ENCODE measurements around the gene NTNG1.

The NTNG1 gene

DNA sequence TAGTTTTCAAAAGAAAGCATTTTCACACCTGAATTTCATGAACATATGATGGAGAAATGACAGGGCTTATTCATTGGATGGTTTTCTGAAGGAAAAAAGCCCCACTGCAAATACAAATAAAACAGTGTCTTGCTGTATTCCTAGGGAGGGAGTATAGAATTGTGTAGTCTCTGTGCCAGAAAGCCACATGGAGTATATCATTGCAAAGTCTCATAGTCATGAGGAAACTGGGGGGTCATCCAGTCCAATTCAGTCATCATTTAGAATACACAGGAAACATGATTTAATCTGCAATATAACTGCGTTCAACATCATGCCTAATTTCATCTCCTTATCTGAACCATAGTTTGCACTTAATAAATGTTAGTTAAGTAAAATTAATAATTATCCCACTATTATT is 222.3 kb downstream of the NTNG1 start:
- DNase-seq: no peak
- Histone ChIP-seq H3K36me3 (ENCODE audit: control insufficient read depth, insufficient read depth, low read length) (no peaks in the 10 kb centered on the region), H3K27ac (ENCODE audit: insufficient read depth, low read length, poor library complexity, severe bottlenecking) (no peak overlapping the region), H3K4me3 (ENCODE audit: insufficient read depth, low read depth, low read length, poor library complexity, severe bottlenecking) (no peak overlapping the region), H3K4me1 (ENCODE audit: control insufficient read depth, insufficient read depth, low read length, poor library complexity, severe bottlenecking) (no peaks in the 10 kb centered on the region), H3K27me3 (replicated peaks; ENCODE audit: control insufficient read depth, insufficient read depth, low read length, poor library complexity, severe bottlenecking) (no peaks in the 10 kb centered on the region), H3K9me3 (ENCODE audit: control insufficient read depth, low read length) (no peaks in the 10 kb centered on the region)

DNA sequence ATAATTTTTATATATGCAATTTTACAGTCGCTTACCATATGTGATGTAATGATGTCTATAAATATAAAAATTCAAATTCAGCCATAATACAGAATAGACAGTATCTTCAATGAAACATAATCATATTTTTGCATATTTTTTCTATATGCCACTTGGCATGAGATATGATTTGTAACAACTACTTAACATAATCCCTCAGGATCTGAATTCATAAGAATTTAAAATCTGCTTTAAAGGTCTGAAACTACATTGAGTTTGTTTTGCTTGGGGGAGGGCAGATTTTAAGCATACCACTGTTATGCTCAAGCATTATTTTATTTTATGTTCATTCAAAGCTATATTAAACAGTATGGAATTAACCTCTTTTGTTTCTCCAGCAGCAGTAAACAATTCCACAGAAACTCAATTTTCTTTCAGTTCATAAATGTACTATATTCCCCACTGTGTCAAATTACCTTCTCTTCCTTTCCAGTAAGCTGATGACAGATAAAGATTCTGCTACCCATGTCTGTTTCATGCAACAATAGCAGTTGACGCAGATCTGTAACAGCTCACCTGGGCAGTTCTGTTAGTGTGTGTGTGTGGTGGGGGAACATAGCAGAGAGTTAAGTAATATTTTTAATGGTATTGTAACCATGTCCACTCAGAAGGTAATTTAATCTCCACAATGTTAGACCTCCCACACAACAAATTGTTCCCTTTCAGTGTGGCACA is 224.8 kb downstream of the NTNG1 start:
- no peak overlapping the region for H3K4me3 ChIP-seq (ENCODE audit: insufficient read depth, low read depth, low read length, poor library complexity, severe bottlenecking)
- no peak overlapping the region for H3K27ac ChIP-seq (ENCODE audit: insufficient read depth, low read length, poor library complexity, severe bottlenecking)
- no peaks in the 10 kb centered on the region for H3K9me3 ChIP-seq (ENCODE audit: control insufficient read depth, low read length)
- no peaks in the 10 kb centered on the region for H3K4me1 ChIP-seq (ENCODE audit: control insufficient read depth, insufficient read depth, low read length, poor library complexity, severe bottlenecking)
- no peak for DNase-seq
- H3K36me3 ChIP-seq (ENCODE audit: control insufficient read depth, insufficient read depth, low read length): no peaks in the 10 kb centered on the region
- H3K27me3 ChIP-seq (replicated peaks; ENCODE audit: control insufficient read depth, insufficient read depth, low read length, poor library complexity, severe bottlenecking): no peaks in the 10 kb centered on the region

DNA sequence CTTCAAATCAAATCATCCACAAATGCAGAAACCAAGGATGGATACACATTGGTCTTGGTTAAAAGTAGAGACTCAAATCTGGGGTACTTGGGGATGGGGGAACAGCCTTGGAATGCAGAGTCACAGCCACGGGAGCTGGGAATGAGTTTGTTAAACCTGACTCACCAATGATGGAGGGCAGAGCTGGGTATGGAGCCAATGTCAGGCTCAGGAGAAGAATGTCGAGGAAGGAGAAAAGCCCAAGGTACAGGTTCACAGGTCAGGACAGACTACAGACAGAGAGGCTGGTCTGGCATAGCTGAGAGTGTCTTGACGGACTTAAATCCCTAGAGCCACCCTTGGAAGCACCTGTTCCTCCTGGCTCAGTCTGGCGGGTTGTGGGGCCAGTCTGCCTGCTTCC is 237.6 kb downstream of the NTNG1 start:
- no peaks in the 10 kb centered on the region for H3K4me1 ChIP-seq (ENCODE audit: control insufficient read depth, insufficient read depth, low read length, poor library complexity, severe bottlenecking)
- no peaks in the 10 kb centered on the region for H3K27me3 ChIP-seq (replicated peaks; ENCODE audit: control insufficient read depth, insufficient read depth, low read length, poor library complexity, severe bottlenecking)

DNA sequence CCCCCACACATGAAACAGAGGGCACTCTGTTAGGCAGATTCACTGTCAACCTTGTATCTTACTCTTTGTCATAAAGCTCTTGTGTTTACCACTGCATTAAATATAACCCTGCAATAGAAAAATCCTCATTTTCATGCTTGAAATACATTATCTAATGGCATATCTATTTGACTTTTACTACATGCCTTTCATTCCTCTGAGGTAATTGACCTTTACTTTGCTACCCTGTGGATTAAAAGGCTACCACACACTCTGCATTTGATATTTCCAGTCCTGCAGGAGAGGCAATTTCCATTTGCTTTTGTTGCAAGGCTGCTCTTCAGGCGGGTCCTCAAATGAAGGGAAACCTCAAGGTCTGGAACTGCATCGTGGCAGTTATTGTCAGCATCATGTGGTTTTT is 238.0 kb downstream of the NTNG1 start:
- no peak overlapping the region for H3K4me3 ChIP-seq (ENCODE audit: insufficient read depth, low read depth, low read length, poor library complexity, severe bottlenecking)
- H3K36me3 ChIP-seq (ENCODE audit: control insufficient read depth, insufficient read depth, low read length): no peaks in the 10 kb centered on the region
- H3K27ac ChIP-seq (ENCODE audit: insufficient read depth, low read length, poor library complexity, severe bottlenecking): no peak overlapping the region
- no peaks in the 10 kb centered on the region for H3K4me1 ChIP-seq (ENCODE audit: control insufficient read depth, insufficient read depth, low read length, poor library complexity, severe bottlenecking)
- H3K27me3 ChIP-seq (replicated peaks; ENCODE audit: control insufficient read depth, insufficient read depth, low read length, poor library complexity, severe bottlenecking): no peaks in the 10 kb centered on the region
- DNase-seq: no peak
- no peaks in the 10 kb centered on the region for H3K9me3 ChIP-seq (ENCODE audit: control insufficient read depth, low read length)

More for the DNA sequence above, 237.6 kb downstream of the NTNG1 start:
- Histone ChIP-seq H3K9me3 (ENCODE audit: control insufficient read depth, low read length) (no peaks in the 10 kb centered on the region), H3K36me3 (ENCODE audit: control insufficient read depth, insufficient read depth, low read length) (no peaks in the 10 kb centered on the region), H3K27ac (ENCODE audit: insufficient read depth, low read length, poor library complexity, severe bottlenecking) (no peak overlapping the region), H3K4me3 (ENCODE audit: insufficient read depth, low read depth, low read length, poor library complexity, severe bottlenecking) (no peak overlapping the region)
- DNase-seq: no peak

DNA sequence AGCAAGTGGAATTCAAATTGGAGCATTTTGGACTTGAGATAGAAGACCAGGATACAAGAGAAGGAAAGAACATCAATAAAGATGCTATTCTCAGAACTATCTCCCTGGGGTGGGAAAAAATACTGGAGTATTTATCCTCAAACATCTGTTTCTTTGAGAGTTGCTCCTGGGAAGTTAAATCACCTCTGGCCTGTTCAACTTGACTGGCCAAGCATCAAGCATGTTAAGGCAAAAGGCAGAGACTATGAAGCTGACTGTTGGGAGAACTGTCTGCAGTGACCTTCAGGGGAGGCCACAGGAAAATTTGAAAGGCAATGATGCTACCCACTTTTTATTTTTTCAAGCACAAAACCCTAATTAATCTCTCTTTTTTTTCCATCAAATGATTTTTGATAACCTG is 239.0 kb downstream of the NTNG1 start:
- Histone ChIP-seq H3K36me3 (ENCODE audit: control insufficient read depth, insufficient read depth, low read length) (no peaks in the 10 kb centered on the region), H3K4me3 (ENCODE audit: insufficient read depth, low read depth, low read length, poor library complexity, severe bottlenecking) (no peak overlapping the region), H3K9me3 (ENCODE audit: control insufficient read depth, low read length) (no peaks in the 10 kb centered on the region), H3K27me3 (replicated peaks; ENCODE audit: control insufficient read depth, insufficient read depth, low read length, poor library complexity, severe bottlenecking) (no peaks in the 10 kb centered on the region), H3K27ac (ENCODE audit: insufficient read depth, low read length, poor library complexity, severe bottlenecking) (no peak overlapping the region), H3K4me1 (ENCODE audit: control insufficient read depth, insufficient read depth, low read length, poor library complexity, severe bottlenecking) (no peaks in the 10 kb centered on the region)
- DNase-seq: no peak

DNA sequence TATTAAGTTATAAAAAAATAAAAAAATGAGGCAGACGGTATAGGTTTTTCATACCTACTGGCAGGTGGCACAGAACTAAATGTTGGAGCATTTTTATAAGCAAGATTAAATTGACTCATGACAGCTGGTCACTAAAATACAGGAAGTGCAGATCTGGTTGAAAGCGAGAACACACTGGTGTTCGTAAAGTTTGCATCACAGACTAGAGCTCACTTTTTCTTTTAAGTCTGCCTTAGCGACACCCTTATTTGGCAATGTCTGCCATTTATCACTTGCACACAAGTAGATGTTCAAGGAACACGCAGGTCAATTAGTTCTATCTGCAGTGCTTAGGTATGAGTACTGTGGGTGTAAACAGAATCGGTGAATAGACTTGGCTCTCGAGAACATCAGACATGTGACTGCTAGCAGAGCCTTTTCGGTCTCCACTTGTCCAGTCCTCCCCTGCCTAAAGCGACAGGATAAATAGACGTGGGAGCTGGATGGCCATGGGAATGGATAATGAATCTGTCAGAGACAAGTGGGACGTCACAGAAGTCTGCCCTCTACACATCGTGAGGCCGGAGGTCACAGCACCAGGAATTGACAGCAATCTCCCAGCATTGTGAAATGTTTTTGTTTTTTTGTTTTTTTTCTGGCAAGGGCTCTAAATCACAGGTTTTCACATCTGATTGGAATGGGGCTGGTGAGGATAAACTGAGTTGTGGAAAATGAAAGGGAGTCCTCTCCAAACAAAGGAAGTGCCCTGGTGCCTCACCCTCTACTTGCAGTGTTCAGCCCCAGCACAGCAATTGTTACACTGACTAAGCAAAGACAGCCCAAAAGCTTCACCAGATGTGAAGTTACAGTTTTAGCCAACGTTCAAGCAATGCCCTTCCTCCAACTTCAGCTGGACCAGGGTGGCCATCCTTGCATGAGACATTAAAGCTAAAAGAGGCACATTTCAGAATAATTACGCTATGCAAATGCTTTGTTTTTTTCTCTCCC is 248.9 kb downstream of the NTNG1 start:
- Histone ChIP-seq H3K27me3 (replicated peaks; ENCODE audit: control insufficient read depth, insufficient read depth, low read length, poor library complexity, severe bottlenecking) (no peaks in the 10 kb centered on the region), H3K27ac (ENCODE audit: insufficient read depth, low read length, poor library complexity, severe bottlenecking) (no peak overlapping the region), H3K36me3 (ENCODE audit: control insufficient read depth, insufficient read depth, low read length) (no peaks in the 10 kb centered on the region), H3K9me3 (ENCODE audit: control insufficient read depth, low read length) (no peaks in the 10 kb centered on the region), H3K4me3 (ENCODE audit: insufficient read depth, low read depth, low read length, poor library complexity, severe bottlenecking) (no peak overlapping the region), H3K4me1 (ENCODE audit: control insufficient read depth, insufficient read depth, low read length, poor library complexity, severe bottlenecking) (no peaks in the 10 kb centered on the region)
- no peak for DNase-seq

DNA sequence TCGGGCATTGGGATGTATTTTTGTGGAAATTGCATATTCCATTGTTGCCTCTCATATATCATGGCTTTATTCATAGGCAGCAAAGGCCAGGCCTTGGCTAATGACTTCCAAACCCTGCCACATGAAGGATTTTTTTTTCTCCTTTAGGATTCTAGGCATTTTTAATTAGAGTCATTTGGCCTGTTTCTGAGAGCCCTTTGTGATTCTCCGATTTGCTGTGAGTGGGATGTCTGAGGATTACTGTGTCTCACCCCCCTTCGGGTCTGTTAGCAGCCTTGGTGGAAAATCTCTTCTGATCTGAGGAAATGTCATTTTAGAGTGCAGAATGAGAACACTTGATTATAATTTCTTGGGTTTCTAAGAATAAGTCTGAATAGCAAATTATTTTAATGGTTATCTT is 253.5 kb downstream of the NTNG1 start:
- H3K4me1 ChIP-seq (ENCODE audit: control insufficient read depth, insufficient read depth, low read length, poor library complexity, severe bottlenecking): no peaks in the 10 kb centered on the region
- H3K4me3 ChIP-seq (ENCODE audit: insufficient read depth, low read depth, low read length, poor library complexity, severe bottlenecking): no peak overlapping the region
- no peaks in the 10 kb centered on the region for H3K9me3 ChIP-seq (ENCODE audit: control insufficient read depth, low read length)
- no peaks in the 10 kb centered on the region for H3K27me3 ChIP-seq (replicated peaks; ENCODE audit: control insufficient read depth, insufficient read depth, low read length, poor library complexity, severe bottlenecking)
- H3K36me3 ChIP-seq (ENCODE audit: control insufficient read depth, insufficient read depth, low read length): no peaks in the 10 kb centered on the region
- H3K27ac ChIP-seq (ENCODE audit: insufficient read depth, low read length, poor library complexity, severe bottlenecking): no peak overlapping the region
- no peak for DNase-seq

DNA sequence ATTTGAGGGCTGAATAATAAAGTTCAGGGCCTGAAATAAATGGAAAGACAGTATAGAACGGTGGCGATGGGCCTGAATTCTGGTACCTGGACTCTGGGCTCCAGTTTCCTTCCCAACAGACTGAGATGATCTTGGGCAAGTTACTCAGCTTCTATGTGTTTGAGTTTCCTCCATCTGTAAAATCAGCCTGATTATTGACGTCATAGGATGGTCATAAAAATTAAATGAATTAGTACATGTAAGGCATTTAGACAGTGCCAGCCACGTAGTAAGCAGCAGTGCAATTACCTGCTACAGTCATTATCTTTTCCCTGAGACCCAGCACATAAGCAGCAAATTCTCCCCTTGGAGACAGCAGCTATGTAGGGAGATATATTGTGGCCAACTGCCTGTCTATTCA is 260.9 kb downstream of the NTNG1 start:
- Histone ChIP-seq H3K27me3 (replicated peaks; ENCODE audit: control insufficient read depth, insufficient read depth, low read length, poor library complexity, severe bottlenecking) (no peaks in the 10 kb centered on the region), H3K4me3 (ENCODE audit: insufficient read depth, low read depth, low read length, poor library complexity, severe bottlenecking) (no peak overlapping the region), H3K9me3 (ENCODE audit: control insufficient read depth, low read length) (no peaks in the 10 kb centered on the region), H3K4me1 (ENCODE audit: control insufficient read depth, insufficient read depth, low read length, poor library complexity, severe bottlenecking) (no peaks in the 10 kb centered on the region), H3K27ac (ENCODE audit: insufficient read depth, low read length, poor library complexity, severe bottlenecking) (no peak overlapping the region), H3K36me3 (ENCODE audit: control insufficient read depth, insufficient read depth, low read length) (no peaks in the 10 kb centered on the region)
- DNase-seq: no peak

DNA sequence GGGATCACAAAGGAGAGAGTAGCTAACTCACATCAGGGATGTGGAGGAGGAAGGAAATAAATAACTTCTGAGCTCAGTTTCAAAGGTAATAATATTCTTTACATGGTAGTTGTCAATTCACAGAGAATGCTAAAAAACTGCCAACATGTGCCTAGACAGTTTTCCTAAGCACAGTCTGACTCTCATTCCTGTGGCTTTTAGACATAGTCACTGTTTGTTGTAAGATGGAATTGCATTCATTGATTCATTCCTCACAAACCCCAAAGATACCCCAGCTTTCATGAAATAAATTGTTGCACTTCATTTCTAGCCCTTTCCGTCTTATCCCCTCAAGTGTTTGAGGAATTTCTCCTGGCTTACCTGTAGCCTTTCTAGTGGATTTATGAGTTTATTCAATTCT is 263.9 kb downstream of the NTNG1 start:
- DNase-seq: no peak
- H3K27ac ChIP-seq (ENCODE audit: insufficient read depth, low read length, poor library complexity, severe bottlenecking): no peak overlapping the region
- no peaks in the 10 kb centered on the region for H3K9me3 ChIP-seq (ENCODE audit: control insufficient read depth, low read length)
- H3K4me1 ChIP-seq (ENCODE audit: control insufficient read depth, insufficient read depth, low read length, poor library complexity, severe bottlenecking): no peaks in the 10 kb centered on the region
- no peak overlapping the region for H3K4me3 ChIP-seq (ENCODE audit: insufficient read depth, low read depth, low read length, poor library complexity, severe bottlenecking)
- H3K36me3 ChIP-seq (ENCODE audit: control insufficient read depth, insufficient read depth, low read length): no peaks in the 10 kb centered on the region
- H3K27me3 ChIP-seq (replicated peaks; ENCODE audit: control insufficient read depth, insufficient read depth, low read length, poor library complexity, severe bottlenecking): no peaks in the 10 kb centered on the region

DNA sequence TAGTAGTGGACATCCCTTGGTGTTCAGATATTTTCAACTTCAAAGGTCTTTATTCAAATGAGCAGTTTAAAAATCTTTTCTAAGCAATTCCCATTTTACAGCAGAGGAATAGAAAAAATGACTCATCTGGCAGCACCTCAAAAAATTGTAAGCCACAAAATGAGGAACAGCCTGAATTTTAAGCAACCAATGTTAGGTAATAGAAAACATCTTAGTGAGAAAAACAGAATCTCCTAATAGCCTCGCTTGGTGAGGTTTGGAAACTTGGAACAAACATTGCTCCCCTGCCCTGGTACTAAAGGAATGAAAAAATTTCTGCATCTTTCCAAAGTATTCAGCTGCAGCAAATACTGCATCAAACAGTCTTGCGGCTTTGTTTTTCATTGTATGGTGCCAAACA is 264.4 kb downstream of the NTNG1 start:
- DNase-seq: no peak
- no peaks in the 10 kb centered on the region for H3K27me3 ChIP-seq (replicated peaks; ENCODE audit: control insufficient read depth, insufficient read depth, low read length, poor library complexity, severe bottlenecking)
- no peak overlapping the region for H3K27ac ChIP-seq (ENCODE audit: insufficient read depth, low read length, poor library complexity, severe bottlenecking)
- no peaks in the 10 kb centered on the region for H3K9me3 ChIP-seq (ENCODE audit: control insufficient read depth, low read length)
- no peaks in the 10 kb centered on the region for H3K4me1 ChIP-seq (ENCODE audit: control insufficient read depth, insufficient read depth, low read length, poor library complexity, severe bottlenecking)
- H3K4me3 ChIP-seq (ENCODE audit: insufficient read depth, low read depth, low read length, poor library complexity, severe bottlenecking): no peak overlapping the region
- no peaks in the 10 kb centered on the region for H3K36me3 ChIP-seq (ENCODE audit: control insufficient read depth, insufficient read depth, low read length)

All from effector memory CD4-positive, alpha-beta T cell (primary cell).